ENCODE results near the gene SPI1.

DNA sequence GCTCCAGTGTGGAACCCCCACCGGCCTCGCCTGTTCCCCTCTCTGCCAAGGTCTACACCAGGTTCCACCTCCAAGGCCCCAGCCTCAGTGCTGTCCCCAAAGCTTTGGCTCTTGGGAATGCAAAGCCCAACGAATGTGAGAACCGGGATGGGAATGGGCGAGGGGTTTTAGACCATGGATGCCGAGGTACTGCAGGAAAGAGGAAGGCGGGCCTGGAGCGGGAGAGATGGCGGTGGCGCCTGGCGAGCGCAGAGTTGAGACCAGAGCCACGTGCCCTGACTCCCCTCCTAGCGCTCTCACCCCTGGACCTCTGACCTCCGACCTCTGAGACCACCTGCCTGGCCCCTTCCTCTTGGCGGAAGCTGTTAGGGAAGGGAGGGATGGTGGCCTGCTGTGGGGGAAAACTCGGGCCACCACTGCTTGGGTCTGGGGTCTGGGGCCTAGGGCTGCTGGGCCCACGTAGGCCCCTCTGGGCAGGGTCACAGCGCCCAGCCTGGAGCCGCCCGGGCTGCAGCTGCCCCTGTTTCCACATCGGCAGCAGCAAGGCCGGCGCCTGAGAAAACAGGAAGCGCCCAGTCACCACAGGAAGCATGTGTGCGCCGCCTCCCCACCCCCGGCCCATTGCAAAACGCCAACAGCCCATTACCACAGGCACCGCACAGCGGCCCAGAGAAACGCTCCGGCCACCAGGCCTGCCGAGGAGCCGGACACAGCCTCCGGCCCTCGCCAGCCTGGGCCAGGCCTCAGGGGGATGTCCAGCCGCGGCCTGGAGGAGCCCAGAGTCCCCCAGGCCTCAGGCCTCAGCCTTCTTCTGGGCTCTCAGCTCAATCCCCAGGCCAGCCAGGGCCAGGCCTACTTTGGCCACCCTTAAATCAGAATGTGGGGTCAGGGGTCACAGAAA is 16.2 kb upstream of the SPI1 start:
- no peak for TF ChIP-seq POLR2A (IDR thresholded peaks at IDR 0.05)
- peak in 1 of 2 donors; percentile 33 for TF ChIP-seq POLR2AphosphoS5 (IDR thresholded peaks at IDR 0.05; ENCODE audit: insufficient read depth in 1 of 2, low read depth in 1 of 2)

Data from vagina (tissue), 2 donors.